8988T (cell line): ENCODE measurements around the gene AKAP8.
A peak's percentile ranks its signal among the peaks of the same experiment; 100 is the strongest.
"Not testable (repeated sequence)": the region's sequence is repeated elsewhere in the genome, so short reads cannot be mapped to it uniquely, and the experiment has no call there.

Experiments
- DNase-seq: peaks from one replicate; pipeline ENCODE4 v3.0.0; 2011

AKAP8 gene

GRCh38 chr19:15372470-15372869 lies 7.1 kb downstream of the AKAP8 start:
- DNase-seq: no peak

DNA sequence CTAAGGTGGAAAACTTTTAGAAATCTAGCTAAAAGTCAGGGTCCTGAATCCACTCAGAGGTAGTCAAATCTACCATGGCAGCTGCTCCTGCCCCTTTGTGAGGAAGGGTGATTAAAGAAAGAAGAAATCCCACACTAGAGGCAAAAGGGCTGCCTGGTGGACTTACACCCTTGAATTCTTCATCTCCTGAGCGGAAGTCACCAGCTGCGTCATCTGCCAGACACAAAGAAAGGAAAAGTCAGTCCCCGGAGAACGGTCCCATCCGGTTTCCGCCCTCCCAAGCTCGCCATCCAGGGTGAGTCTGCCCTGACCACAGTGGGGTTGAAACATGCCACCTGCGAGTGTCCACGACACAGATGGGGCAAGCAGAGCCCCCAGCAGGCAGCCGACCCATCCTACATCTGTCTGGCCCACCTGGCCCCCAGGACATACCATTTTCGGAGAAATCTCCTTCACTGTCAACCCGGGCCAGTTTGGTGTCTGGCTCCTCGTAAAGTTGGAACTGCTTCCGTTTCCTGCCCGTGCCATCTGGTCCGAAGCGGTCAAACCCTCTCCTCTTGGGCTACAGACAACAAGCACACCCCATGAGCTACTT lies 7.7 kb downstream of the AKAP8 start:
- no peak for DNase-seq

GRCh38 chr19:15371119-15371518 lies 8.5 kb downstream of the AKAP8 start:
- no peak for DNase-seq

GRCh38 chr19:15369594-15369891 lies 10.0 kb downstream of the AKAP8 start:
- DNase-seq: no peak

- DNase-seq: no peak
Measured at GRCh38 chr19:15368798-15369593, 10.6 kb downstream of the AKAP8 start.

- no peak for DNase-seq
Measured at GRCh38 chr19:15368051-15368632, 11.4 kb downstream of the AKAP8 start.

DNA sequence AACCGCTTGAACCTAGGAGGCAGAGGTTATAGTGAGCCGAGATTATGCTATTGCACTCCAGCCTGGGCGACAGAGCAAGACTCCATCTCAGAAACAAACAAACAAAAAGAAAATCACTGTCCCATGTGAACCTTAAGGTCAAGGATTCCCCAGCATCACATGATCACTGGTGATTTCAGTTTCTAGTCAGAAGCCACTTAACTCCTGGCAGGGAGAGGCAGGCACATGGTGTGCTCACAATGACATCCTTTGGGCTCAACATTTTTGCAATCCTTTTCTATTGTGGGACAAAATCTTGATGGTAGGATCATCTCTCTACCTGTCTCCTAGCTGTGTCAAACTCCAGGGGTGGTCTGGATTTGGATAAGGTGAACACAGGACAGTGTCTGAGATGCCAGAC lies 12.1 kb downstream of the AKAP8 start:
- DNase-seq: no peak

DNA sequence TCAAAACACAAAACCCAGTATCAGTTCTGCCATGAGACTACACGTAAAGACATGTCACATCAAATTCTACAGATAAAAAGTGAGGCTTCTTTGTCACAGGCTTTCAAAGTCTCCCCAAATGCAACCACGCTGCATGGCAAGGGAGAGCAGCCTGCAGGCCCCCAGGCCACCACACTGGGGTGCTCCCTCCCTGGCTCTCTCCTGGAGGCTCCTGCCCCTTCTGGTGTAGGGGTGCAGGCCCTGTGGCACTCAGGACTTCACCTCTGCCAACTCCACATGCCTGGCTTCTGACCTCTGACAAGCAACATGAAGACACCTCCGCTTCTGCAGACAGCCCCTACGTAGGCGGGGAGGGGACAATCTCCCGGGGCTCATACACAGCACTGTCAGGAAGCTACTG lies 14.3 kb downstream of the AKAP8 start:
- no peak for DNase-seq

DNA sequence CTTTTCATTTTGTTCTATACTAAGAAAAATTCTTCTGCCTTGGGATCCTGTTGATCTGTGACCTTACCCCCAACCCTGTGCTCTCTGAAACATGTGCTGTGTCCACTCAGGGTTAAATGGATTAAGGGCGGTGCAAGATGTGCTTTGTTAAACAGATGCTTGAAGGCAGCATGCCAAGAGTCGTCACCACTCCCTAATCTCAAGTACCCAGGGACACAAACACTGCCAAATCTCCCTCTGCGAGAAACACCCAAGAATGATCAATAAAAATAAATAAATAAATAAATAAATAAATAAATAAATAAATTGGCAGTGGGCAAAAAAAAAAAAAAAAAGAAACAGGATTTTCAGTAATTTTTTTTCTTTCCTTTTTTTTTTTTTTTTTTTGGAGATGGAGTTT lies 15.8 kb downstream of the AKAP8 start:
- DNase-seq: not testable (repeated sequence)

DNA sequence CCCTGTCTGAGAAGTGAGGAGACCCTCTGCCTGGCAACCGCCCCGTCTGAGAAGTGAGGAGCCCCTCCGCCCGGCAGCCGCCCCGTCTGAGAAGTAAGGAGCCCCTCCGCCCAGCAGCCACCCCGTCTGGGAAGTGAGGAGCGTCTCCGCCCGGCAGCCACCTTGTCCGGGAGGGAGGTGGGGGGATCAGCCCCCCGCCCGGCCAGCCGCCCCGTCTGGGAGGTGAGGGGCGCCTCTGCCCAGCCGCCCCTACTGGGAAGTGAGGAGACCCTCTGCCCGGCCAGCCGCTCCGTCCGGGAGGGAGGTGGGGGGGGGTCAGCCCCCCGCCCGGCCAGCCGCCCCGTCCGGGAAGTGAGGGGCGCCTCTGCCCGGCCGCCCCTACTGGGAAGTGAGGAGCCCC lies 16.5 kb downstream of the AKAP8 start:
- DNase-seq: not testable (repeated sequence)

- DNase-seq: not testable (repeated sequence)
Measured at GRCh38 chr19:15360015-15360414, 19.6 kb downstream of the AKAP8 start.

- no peak for DNase-seq
Measured at GRCh38 chr19:15358918-15359317, 20.7 kb downstream of the AKAP8 start.

DNA sequence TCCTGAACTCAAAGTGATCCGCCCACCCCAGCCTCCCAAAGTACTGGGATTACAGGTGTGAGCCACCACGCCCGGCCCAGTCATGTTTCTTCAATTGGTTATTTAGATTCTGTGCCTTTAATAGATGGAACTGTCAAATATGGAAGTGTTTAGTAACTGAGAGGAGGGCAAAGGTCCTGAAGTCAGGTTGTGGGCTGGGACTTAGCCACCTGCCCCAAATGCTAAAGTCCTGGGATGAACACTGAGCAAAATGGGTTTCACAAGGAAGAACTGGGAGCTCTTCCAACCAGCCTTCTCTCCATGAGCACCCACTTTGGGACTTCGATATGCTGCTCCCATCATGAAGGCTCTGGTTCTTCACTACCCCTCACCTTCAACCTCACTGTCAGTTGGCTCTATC lies 21.7 kb downstream of the AKAP8 start:
- no peak for DNase-seq

- no peak for DNase-seq
Measured at GRCh38 chr19:15354566-15355296, 24.9 kb downstream of the AKAP8 start.

GRCh38 chr19:15353908-15354307 lies 25.7 kb downstream of the AKAP8 start:
- DNase-seq: no peak

- not testable (repeated sequence) for DNase-seq
Measured at GRCh38 chr19:15352535-15352934, 27.1 kb downstream of the AKAP8 start.

- DNase-seq: not testable (repeated sequence)
Measured at GRCh38 chr19:15341328-15341727, 38.3 kb downstream of the AKAP8 start.

DNA sequence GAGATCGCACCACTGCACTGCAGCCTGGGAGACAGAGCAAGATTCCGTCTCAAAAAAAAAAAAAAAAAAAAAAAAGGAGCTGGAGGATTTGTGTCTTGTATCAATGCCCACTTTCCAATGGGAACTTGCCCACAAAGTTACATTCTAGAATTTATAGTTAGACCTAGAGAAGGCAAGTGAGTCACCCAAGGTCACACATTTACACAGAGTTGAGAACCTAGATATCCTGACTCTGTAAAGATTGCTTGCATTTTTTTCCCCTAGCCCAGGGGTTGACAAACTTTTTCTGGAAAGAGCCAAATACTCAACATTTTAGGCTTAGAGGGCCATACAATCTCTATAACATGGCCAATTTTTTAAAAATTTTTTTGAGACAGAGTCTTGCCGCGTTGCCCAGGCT lies 39.5 kb downstream of the AKAP8 start:
- no peak for DNase-seq

GRCh38 chr19:15337202-15337601 lies 42.4 kb downstream of the AKAP8 start:
- DNase-seq: no peak

- not testable (repeated sequence) for DNase-seq
Measured at GRCh38 chr19:15335992-15336391, 43.6 kb downstream of the AKAP8 start.

GRCh38 chr19:15332311-15332996 lies 47.1 kb downstream of the AKAP8 start, which contains the start of gene BRD4:
BRD4 (minus strand) TSS chr19:15332539; CDS start chr19:15273099, 59,440 bp downstream.
- peak; percentile 91 for DNase-seq

GRCh38 chr19:15331419-15332310 lies 47.9 kb downstream of the AKAP8 start:
- DNase-seq: peak; percentile 63
